Tibial nerve (tissue), 4 donors: ENCODE measurements around the gene AKT1S1.

Source experiments
- EP300 ChIP-seq, 2 donors: sonication (generic); formaldehyde crosslinking; IDR thresholded peaks; one replicate each; pipeline ENCODE4 v1.6.1; 2017; ENCODE audit warnings: antibody characterized with exemption in 2 of 2, mild to moderate bottlenecking in 1 of 2
- POLR2A ChIP-seq, 2 donors: fragments of 450-650 bp; IDR thresholded peaks; one replicate each; pipeline ENCODE4 v1.6.1; 2017; ENCODE audit warnings: antibody characterized with exemption in 2 of 2, mild to moderate bottlenecking in 2 of 2, moderate library complexity in 2 of 2
- TF ChIP-seq, protein P1 (sequence below), 5 experiments: fragments of 200-600 bp in 3 of 5; fragments of 450-650 bp in 2 of 5; sonication (generic) in 3 of 5; IDR thresholded peaks; one replicate each; pipeline ENCODE4 v1.5.1; 2016 to 2019; ENCODE audit warnings: antibody characterized with exemption in 5 of 5, mild to moderate bottlenecking in 3 of 5, moderate library complexity in 2 of 5

DNA sequence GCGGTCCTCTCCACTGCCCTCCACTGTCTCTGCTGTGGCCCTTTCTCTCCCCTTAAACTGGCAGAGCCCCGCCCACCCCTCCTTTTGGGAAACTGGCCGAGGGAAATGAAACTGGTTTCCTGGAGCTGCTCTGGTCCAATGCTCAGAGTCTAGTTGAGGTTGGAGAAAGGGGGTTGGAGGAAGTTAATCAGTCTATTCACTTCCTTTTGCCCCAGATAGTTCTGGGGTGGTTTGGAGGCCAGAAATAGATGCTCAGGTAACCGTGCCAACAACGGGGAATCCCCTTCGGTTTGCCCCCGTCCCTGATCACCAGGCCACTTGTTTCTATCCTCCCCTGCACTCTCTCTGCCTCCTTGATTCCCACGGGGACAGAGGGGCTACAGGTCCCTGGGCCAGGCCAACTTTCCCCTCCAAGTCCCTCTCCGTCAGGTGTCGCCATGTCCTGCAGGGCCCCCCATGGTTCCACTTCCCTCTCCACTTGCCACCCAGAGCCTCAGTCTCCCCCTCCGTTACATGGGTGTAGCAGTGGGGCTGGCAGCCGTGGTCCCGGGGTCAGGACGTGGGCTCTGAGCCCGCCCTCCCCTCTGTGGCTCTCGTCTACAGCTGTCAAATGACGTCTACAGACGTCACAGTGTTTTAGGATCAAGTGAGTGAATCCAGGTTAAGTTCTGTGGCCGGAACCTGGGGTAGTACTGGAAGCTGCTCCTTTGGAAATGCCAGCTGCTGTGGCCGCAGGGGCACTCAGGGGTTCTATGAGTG, 19.9 kb upstream of the AKT1S1 start, which contains the start of gene IL4I1:
- TF ChIP-seq, protein P1, sequence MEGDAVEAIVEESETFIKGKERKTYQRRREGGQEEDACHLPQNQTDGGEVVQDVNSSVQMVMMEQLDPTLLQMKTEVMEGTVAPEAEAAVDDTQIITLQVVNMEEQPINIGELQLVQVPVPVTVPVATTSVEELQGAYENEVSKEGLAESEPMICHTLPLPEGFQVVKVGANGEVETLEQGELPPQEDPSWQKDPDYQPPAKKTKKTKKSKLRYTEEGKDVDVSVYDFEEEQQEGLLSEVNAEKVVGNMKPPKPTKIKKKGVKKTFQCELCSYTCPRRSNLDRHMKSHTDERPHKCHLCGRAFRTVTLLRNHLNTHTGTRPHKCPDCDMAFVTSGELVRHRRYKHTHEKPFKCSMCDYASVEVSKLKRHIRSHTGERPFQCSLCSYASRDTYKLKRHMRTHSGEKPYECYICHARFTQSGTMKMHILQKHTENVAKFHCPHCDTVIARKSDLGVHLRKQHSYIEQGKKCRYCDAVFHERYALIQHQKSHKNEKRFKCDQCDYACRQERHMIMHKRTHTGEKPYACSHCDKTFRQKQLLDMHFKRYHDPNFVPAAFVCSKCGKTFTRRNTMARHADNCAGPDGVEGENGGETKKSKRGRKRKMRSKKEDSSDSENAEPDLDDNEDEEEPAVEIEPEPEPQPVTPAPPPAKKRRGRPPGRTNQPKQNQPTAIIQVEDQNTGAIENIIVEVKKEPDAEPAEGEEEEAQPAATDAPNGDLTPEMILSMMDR (IDR thresholded peaks at IDR 0.05): no peak
- TF ChIP-seq EP300 (IDR thresholded peaks at IDR 0.05): no peak
- no peak for TF ChIP-seq POLR2A (IDR thresholded peaks at IDR 0.05)
